Astrocyte (in vitro differentiated cells and primary cell): Measurements from ENCODE around the gene GPR62. TPM values are rescaled to one million over a fixed set of nuclear protein-coding genes. Genes with fewer than 3 reads are reported as not detected.

Experiments
- DNase-seq: peaks from one replicate; pipeline ENCODE4 v3.0.0-alpha.2; 2010; ENCODE audit warnings: low read depth
- FAIRE-seq: peaks from 2 replicates; lab custom pipeline; 2011; peaks lifted over from hg19 to GRCh38; lab: Jason Lieb, UNC
- H2AFZ ChIP-seq: 2 replicates; pipeline ENCODE4 v1.6.0; 2012; ENCODE audit warnings: low read depth, low read length, inconsistent platforms
- H3K27ac ChIP-seq: 2 replicates; pipeline ENCODE4 v1.5.1; 2011; ENCODE audit warnings: low read depth, low read length, inconsistent platforms
- H3K27me3 ChIP-seq: 2 replicates; pipeline ENCODE4 v1.6.0; 2011; ENCODE audit warnings: low read length, inconsistent platforms; ENCODE audit not compliant: insufficient read depth
- H3K36me3 ChIP-seq: 2 replicates; pipeline ENCODE4 v1.5.1; 2011; ENCODE audit warnings: low read length, inconsistent platforms; ENCODE audit not compliant: insufficient read depth
- H3K4me1 ChIP-seq: 2 replicates; pipeline ENCODE4 v1.5.1; 2011; ENCODE audit warnings: low read length, inconsistent platforms; ENCODE audit not compliant: insufficient read depth
- H3K4me2 ChIP-seq: 2 replicates; pipeline ENCODE4 v1.6.0; 2012; ENCODE audit warnings: low read length, inconsistent platforms
- H3K4me3 ChIP-seq: 2 replicates; pipeline ENCODE4 v1.5.1; 2011; ENCODE audit warnings: low read depth, mild to moderate bottlenecking, low read length, inconsistent platforms; ENCODE audit not compliant: insufficient read depth
- H3K79me2 ChIP-seq: 2 replicates; pipeline ENCODE4 v1.6.0; 2012; ENCODE audit warnings: mild to moderate bottlenecking, low read length, inconsistent platforms; ENCODE audit not compliant: insufficient read depth
- H3K9ac ChIP-seq: 2 replicates; pipeline ENCODE4 v1.6.0; 2012; ENCODE audit warnings: mild to moderate bottlenecking, low read length, inconsistent platforms
- H3K9me3 ChIP-seq: 2 replicates; pipeline ENCODE4 v1.5.1; 2012; ENCODE audit warnings: low read depth, mild to moderate bottlenecking, low read length, inconsistent platforms; ENCODE audit not compliant: insufficient read depth
- H4K20me1 ChIP-seq: 2 replicates; pipeline ENCODE4 v1.6.0; 2012; ENCODE audit warnings: low read length, inconsistent platforms; ENCODE audit not compliant: insufficient read depth
- H3K27ac Mint-ChIP-seq: one replicate; pipeline ENCODE4 v1.8.0; 2021; ENCODE audit warnings: mild to moderate bottlenecking, mixed read lengths; ENCODE audit not compliant: unreplicated experiment
- H3K27me3 Mint-ChIP-seq: one replicate; pipeline ENCODE4 v1.8.0; 2021; ENCODE audit warnings: low read depth, mixed read lengths; ENCODE audit not compliant: unreplicated experiment
- H3K36me3 Mint-ChIP-seq: one replicate; pipeline ENCODE4 v1.8.0; 2021; ENCODE audit warnings: low read depth, mixed read lengths; ENCODE audit not compliant: unreplicated experiment
- H3K4me1 Mint-ChIP-seq: one replicate; pipeline ENCODE4 v1.8.0; 2021; ENCODE audit warnings: low read depth, mixed read lengths; ENCODE audit not compliant: unreplicated experiment
- H3K4me3 Mint-ChIP-seq: one replicate; pipeline ENCODE4 v1.8.0; 2021; ENCODE audit warnings: mild to moderate bottlenecking, moderate library complexity, mixed read lengths; ENCODE audit not compliant: unreplicated experiment
- H3K9me3 Mint-ChIP-seq: one replicate; pipeline ENCODE4 v1.8.0; 2021; ENCODE audit warnings: mild to moderate bottlenecking, mixed read lengths; ENCODE audit not compliant: unreplicated experiment
- CTCF ChIP-seq: IDR thresholded peaks from 2 replicates; pipeline ENCODE4 v1.5.1; 2011; ENCODE audit warnings: low read depth, mild to moderate bottlenecking, inconsistent platforms, low read length, moderate library complexity; ENCODE audit not compliant: insufficient read depth
- EZH2 ChIP-seq: IDR thresholded peaks from 2 replicates; pipeline ENCODE4 v1.6.1; 2012; ENCODE audit warnings: mild to moderate bottlenecking, low read length, inconsistent platforms; ENCODE audit not compliant: insufficient read depth
- total RNA-seq: library from RNA; stranded (reverse); gene quantifications from 2 replicates; pipeline ENCODE4 v1.2.1, GENCODE V29; 2021

The GPR62 gene
- total RNA-seq, 1 donor from 2014 or later = not detected

GRCh38 chr3:51986010-51986947, 31.1 kb downstream of the GPR62 start:
- Mint-ChIP-seq H3K4me1 (peaks cover 6% of the 10 kb centered on the region), H3K4me3 (no peak overlapping the region), H3K27me3 (no peaks in the 10 kb centered on the region), H3K27ac (peak overlapping the region; percentile 12), H3K36me3 (peaks cover 3% of the 10 kb centered on the region), H3K9me3 (no peaks in the 10 kb centered on the region)
- Histone ChIP-seq H3K36me3 (no peaks in the 10 kb centered on the region), H3K9me3 (no peaks in the 10 kb centered on the region), H3K79me2 (peaks cover 9% of the 10 kb centered on the region), H2AFZ (no peak overlapping the region), H3K4me2 (no peak overlapping the region), H3K27me3 (no peaks in the 10 kb centered on the region), H4K20me1 (peaks cover under 1% of the 10 kb centered on the region), H3K4me1 (peaks cover 15% of the 10 kb centered on the region), H3K4me3 (no peak overlapping the region), H3K9ac (no peak overlapping the region), H3K27ac (no peak overlapping the region)
- DNase-seq (no peak), FAIRE-seq (no peak)
- TF ChIP-seq CTCF = no peak
- TF ChIP-seq EZH2 = no peak

GRCh38 chr3:51987568-51987967, 32.4 kb downstream of the GPR62 start:
- Mint-ChIP-seq H3K27ac (no peak overlapping the region), H3K9me3 (no peaks in the 10 kb centered on the region), H3K4me3 (no peak overlapping the region), H3K36me3 (peaks cover 6% of the 10 kb centered on the region), H3K4me1 (peaks cover 4% of the 10 kb centered on the region), H3K27me3 (no peaks in the 10 kb centered on the region)
- Histone ChIP-seq H3K4me3 (no peak overlapping the region), H3K36me3 (peaks cover 3% of the 10 kb centered on the region), H3K9ac (no peak overlapping the region), H2AFZ (no peak overlapping the region), H3K4me2 (no peak overlapping the region), H4K20me1 (peaks cover 9% of the 10 kb centered on the region), H3K27ac (no peak overlapping the region), H3K4me1 (peaks cover 15% of the 10 kb centered on the region), H3K27me3 (no peaks in the 10 kb centered on the region), H3K9me3 (no peaks in the 10 kb centered on the region), H3K79me2 (peaks cover 19% of the 10 kb centered on the region)
- no peak for FAIRE-seq
- no peak for TF ChIP-seq EZH2
- no peak for TF ChIP-seq CTCF
- DNase-seq = no peak
